ENCODE data around the gene RIC1. TPM values are rescaled to one million over a fixed set of nuclear protein-coding genes. Genes with fewer than 3 reads are reported as not detected.
"Not testable (repeated sequence)": the region's sequence is repeated elsewhere in the genome, so short reads cannot be mapped to it uniquely, and the experiment has no call there.

RIC1 gene
- total and polyA plus RNA-seq, 2 of the 13 experiments (the other 11 are each of a cell fraction or from before 2014, with no cell fraction given): 18.2 to 19.0 TPM

DNA sequence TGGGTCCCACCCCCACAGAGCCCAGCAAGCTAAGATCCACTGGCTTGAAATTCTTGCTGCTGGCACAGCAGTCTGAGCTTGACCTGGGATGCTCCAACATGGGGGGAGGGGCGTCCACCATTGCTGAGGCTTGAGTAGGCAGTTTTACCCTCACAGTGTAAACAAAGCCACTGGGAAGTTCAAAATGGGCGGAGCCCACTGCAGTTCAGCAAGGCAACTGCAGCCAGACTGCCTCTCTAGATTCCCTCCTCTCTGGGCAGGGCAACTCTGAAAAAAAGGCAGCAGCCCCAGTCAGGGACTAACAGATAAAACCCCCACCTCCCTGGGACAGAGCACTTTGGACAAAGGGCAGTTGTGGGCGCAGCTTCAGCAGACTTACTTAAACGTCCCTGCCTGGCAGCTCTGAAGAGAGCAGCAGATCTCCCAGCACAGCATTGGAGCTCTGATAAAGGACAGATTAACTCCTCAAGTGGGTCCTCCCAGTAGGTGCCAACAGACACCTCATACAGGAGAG, 150.9 kb downstream of the RIC1 start (continued):
- TF ChIP-seq NR2C2 (CRISPR knock-in tag; IDR thresholded peaks at IDR 0.05; ENCODE audit: borderline replicate concordance): peak; percentile 34; the same call in 1 of the 2 replicates
- peak; percentile 49; the same call in 1 of the 2 replicates for TF ChIP-seq HNF4G (IDR thresholded peaks at IDR 0.05; ENCODE audit: borderline replicate concordance, low read depth, low read length)
- not testable (repeated sequence) for TF ChIP-seq HNF4G (CRISPR knock-in tag; IDR thresholded peaks at IDR 0.05; ENCODE audit: borderline replicate concordance, low read depth); SP1 (IDR thresholded peaks at IDR 0.05)
- TF ChIP-seq HNF4A (CRISPR knock-in tag; IDR thresholded peaks at IDR 0.05): peak; percentile 58
- peak; percentile 36; the same call in 1 of the 2 replicates for TF ChIP-seq ZNF501 (CRISPR knock-in tag; IDR thresholded peaks at IDR 0.05)
- peak; percentile 60; the same call in 1 of the 2 replicates for TF ChIP-seq HDAC2 (CRISPR knock-in tag; IDR thresholded peaks at IDR 0.05)
- TF ChIP-seq ZNF543 (CRISPR knock-in tag; IDR thresholded peaks at IDR 0.05): 0 out of 2 replicates have a peak, but pooled peaks have one; percentile 42
- TF ChIP-seq ZNF17 (CRISPR knock-in tag; IDR thresholded peaks at IDR 0.05): peak; percentile 85; the same call in 1 of the 2 replicates
- TF ChIP-seq, protein P1, sequence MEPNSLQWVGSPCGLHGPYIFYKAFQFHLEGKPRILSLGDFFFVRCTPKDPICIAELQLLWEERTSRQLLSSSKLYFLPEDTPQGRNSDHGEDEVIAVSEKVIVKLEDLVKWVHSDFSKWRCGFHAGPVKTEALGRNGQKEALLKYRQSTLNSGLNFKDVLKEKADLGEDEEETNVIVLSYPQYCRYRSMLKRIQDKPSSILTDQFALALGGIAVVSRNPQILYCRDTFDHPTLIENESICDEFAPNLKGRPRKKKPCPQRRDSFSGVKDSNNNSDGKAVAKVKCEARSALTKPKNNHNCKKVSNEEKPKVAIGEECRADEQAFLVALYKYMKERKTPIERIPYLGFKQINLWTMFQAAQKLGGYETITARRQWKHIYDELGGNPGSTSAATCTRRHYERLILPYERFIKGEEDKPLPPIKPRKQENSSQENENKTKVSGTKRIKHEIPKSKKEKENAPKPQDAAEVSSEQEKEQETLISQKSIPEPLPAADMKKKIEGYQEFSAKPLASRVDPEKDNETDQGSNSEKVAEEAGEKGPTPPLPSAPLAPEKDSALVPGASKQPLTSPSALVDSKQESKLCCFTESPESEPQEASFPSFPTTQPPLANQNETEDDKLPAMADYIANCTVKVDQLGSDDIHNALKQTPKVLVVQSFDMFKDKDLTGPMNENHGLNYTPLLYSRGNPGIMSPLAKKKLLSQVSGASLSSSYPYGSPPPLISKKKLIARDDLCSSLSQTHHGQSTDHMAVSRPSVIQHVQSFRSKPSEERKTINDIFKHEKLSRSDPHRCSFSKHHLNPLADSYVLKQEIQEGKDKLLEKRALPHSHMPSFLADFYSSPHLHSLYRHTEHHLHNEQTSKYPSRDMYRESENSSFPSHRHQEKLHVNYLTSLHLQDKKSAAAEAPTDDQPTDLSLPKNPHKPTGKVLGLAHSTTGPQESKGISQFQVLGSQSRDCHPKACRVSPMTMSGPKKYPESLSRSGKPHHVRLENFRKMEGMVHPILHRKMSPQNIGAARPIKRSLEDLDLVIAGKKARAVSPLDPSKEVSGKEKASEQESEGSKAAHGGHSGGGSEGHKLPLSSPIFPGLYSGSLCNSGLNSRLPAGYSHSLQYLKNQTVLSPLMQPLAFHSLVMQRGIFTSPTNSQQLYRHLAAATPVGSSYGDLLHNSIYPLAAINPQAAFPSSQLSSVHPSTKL (CRISPR knock-in tag; IDR thresholded peaks at IDR 0.05): peak; percentile 65
- TF ChIP-seq FOXA3 (CRISPR knock-in tag; IDR thresholded peaks at IDR 0.05): peak; percentile 85
- peak; percentile 69; the same call in 1 of the 2 replicates for TF ChIP-seq MTA1 (CRISPR knock-in tag; IDR thresholded peaks at IDR 0.05; ENCODE audit: borderline replicate concordance)
- peak; percentile 83 for TF ChIP-seq HOXA3 (CRISPR knock-in tag; IDR thresholded peaks at IDR 0.05)
- peak; percentile 66; the same call in 1 of the 2 replicates for TF ChIP-seq ZNF788 (CRISPR knock-in tag; IDR thresholded peaks at IDR 0.05; ENCODE audit: borderline replicate concordance)
- TF ChIP-seq, protein P2, sequence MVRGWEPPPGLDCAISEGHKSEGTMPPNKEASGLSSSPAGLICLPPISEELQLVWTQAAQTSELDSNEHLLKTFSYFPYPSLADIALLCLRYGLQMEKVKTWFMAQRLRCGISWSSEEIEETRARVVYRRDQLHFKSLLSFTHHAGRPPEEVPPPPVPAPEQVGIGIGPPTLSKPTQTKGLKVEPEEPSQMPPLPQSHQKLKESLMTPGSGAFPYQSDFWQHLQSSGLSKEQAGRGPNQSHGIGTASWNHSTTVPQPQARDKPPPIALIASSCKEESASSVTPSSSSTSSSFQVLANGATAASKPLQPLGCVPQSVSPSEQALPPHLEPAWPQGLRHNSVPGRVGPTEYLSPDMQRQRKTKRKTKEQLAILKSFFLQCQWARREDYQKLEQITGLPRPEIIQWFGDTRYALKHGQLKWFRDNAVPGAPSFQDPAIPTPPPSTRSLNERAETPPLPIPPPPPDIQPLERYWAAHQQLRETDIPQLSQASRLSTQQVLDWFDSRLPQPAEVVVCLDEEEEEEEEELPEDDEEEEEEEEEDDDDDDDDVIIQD (CRISPR knock-in tag; IDR thresholded peaks at IDR 0.05; ENCODE audit: low read depth): peak; percentile 52; the same call in 1 of the 2 replicates
- peak; percentile 54; the same call in 1 of the 2 replicates for TF ChIP-seq GFI1 (CRISPR knock-in tag; IDR thresholded peaks at IDR 0.05; ENCODE audit: borderline replicate concordance)
- TF ChIP-seq RARA (CRISPR knock-in tag; IDR thresholded peaks at IDR 0.05): peak; percentile 59
- TF ChIP-seq, protein P3, sequence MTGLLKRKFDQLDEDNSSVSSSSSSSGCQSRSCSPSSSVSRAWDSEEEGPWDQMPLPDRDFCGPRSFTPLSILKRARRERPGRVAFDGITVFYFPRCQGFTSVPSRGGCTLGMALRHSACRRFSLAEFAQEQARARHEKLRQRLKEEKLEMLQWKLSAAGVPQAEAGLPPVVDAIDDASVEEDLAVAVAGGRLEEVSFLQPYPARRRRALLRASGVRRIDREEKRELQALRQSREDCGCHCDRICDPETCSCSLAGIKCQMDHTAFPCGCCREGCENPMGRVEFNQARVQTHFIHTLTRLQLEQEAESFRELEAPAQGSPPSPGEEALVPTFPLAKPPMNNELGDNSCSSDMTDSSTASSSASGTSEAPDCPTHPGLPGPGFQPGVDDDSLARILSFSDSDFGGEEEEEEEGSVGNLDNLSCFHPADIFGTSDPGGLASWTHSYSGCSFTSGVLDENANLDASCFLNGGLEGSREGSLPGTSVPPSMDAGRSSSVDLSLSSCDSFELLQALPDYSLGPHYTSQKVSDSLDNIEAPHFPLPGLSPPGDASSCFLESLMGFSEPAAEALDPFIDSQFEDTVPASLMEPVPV (CRISPR knock-in tag; IDR thresholded peaks at IDR 0.05): peak; percentile 24; the same call in 1 of the 2 replicates
- peak; percentile 19; the same call in 1 of the 2 replicates for TF ChIP-seq SP1 (CRISPR knock-in tag; IDR thresholded peaks at IDR 0.05)
- peak; percentile 74; the same call in 1 of the 2 replicates for TF ChIP-seq ZNF772 (CRISPR knock-in tag; IDR thresholded peaks at IDR 0.05)
- TF ChIP-seq, protein P4, sequence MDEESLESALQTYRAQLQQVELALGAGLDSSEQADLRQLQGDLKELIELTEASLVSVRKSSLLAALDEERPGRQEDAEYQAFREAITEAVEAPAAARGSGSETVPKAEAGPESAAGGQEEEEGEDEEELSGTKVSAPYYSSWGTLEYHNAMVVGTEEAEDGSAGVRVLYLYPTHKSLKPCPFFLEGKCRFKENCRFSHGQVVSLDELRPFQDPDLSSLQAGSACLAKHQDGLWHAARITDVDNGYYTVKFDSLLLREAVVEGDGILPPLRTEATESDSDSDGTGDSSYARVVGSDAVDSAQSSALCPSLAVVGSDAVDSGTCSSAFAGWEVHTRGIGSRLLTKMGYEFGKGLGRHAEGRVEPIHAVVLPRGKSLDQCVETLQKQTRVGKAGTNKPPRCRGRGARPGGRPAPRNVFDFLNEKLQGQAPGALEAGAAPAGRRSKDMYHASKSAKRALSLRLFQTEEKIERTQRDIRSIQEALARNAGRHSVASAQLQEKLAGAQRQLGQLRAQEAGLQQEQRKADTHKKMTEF (CRISPR knock-in tag; IDR thresholded peaks at IDR 0.05): 0 out of 2 replicates have a peak, but pooled peaks have one; percentile 45
- 0 out of 2 replicates have a peak, but pooled peaks have one; percentile 13 for TF ChIP-seq FOXO1 (CRISPR knock-in tag; IDR thresholded peaks at IDR 0.05)
- TF ChIP-seq ZNF12 (CRISPR knock-in tag; IDR thresholded peaks at IDR 0.05): peak; percentile 56; the same call in 1 of the 2 replicates
